SK-N-SH (cell line): ENCODE data around the gene DDI2. TPM values are rescaled to one million over a fixed set of nuclear protein-coding genes. Genes with fewer than 3 reads are reported as not detected.

Experiments
- CTCF ChIA-PET: fragments of 300-600, 350-600 bp; formaldehyde crosslinking; extraction: SDS; loops from one replicate; lab custom pipeline; 2021; lab: Yijun Ruan, JAX
- POLR2A ChIA-PET: fragments of 350-600 bp; sonication (Branson Sonifier 250); formaldehyde crosslinking; extraction: SDS; loops from one replicate; lab custom pipeline; 2020; ENCODE audit warnings: antibody characterized with exemption, inconsistent platforms; lab: Yijun Ruan, JAX
- DNase-seq: peaks from one replicate; pipeline ENCODE4 v3.0.0; 2012
- H2AFZ ChIP-seq: fragments of 200-600 bp; sonication (generic); 2 replicates; pipeline ENCODE4 v1.8.1; 2016; ENCODE audit warnings: antibody characterized with exemption, mild to moderate bottlenecking, low read depth
- H3F3A ChIP-seq: fragments of 200-600 bp; sonication (generic); replicated peaks from 2 replicates; pipeline ENCODE3; 2016; ENCODE audit warnings: antibody characterized with exemption, mild to moderate bottlenecking; ENCODE audit not compliant: insufficient read depth
- H3K27ac ChIP-seq, 2 experiments: fragments of 200-500 bp in 1 of 2; fragments of 200-600 bp in 1 of 2; sonication (Bioruptor generic) in 1 of 2; sonication (generic), shearing (Covaris generic) in 1 of 2; 2 replicates each; pipeline versions ENCODE4 v1.5.1 to v1.6.1; 2014 to 2016; ENCODE audit warnings: low read depth in 2 of 2, inconsistent platforms in 1 of 2, low read length in 1 of 2, mild to moderate bottlenecking in 1 of 2, mixed read lengths in 1 of 2
- H3K27me3 ChIP-seq: fragments of 200-600 bp; sonication (generic), shearing (Covaris generic); 2 replicates; pipeline ENCODE4 v1.6.1; 2016; ENCODE audit warnings: mixed run types; ENCODE audit not compliant: insufficient read depth
- H3K36me3 ChIP-seq, 2 experiments: fragments of 200-500 bp in 1 of 2; fragments of 200-600 bp in 1 of 2; sonication (Bioruptor generic) in 1 of 2; sonication (generic) in 1 of 2; replicated peaks in 1 of 2; 2 replicates each; pipeline versions ENCODE3 to v1.5.1; 2014 to 2016; ENCODE audit warnings: low read length in 1 of 2, mild to moderate bottlenecking in 1 of 2; ENCODE audit not compliant: insufficient read depth in 2 of 2, control insufficient read depth in 1 of 2
- H3K4me1 ChIP-seq, 2 experiments: fragments of 200-500 bp in 1 of 2; fragments of 200-600 bp in 1 of 2; sonication (Bioruptor generic) in 1 of 2; sonication (generic), shearing (Covaris generic) in 1 of 2; 2 replicates each; pipeline versions ENCODE4 v1.5.1 to v1.6.1; 2014 to 2016; ENCODE audit warnings: low read depth in 1 of 2, low read length in 1 of 2, mixed run types in 1 of 2; ENCODE audit not compliant: insufficient read depth in 2 of 2, control insufficient read depth in 1 of 2
- H3K4me2 ChIP-seq: fragments of 200-600 bp; sonication (generic), shearing (Covaris generic); 2 replicates; pipeline ENCODE4 v1.6.1; 2017; ENCODE audit warnings: mixed run types
- H3K4me3 ChIP-seq, 2 experiments: fragments of 200-500 bp in 1 of 2; fragments of 200-600 bp in 1 of 2; sonication (Bioruptor generic) in 1 of 2; sonication (generic), shearing (Covaris generic) in 1 of 2; 2 replicates each; pipeline versions ENCODE4 v1.5.1 to v1.8.1; 2014 to 2016; ENCODE audit warnings: low read depth in 2 of 2, inconsistent platforms in 1 of 2, low read length in 1 of 2, mild to moderate bottlenecking in 1 of 2, mixed read lengths in 1 of 2, moderate library complexity in 1 of 2
- H3K79me2 ChIP-seq: fragments of 200-600 bp; sonication (generic); 2 replicates; pipeline ENCODE4 v1.8.1; 2017; ENCODE audit warnings: mild to moderate bottlenecking; ENCODE audit not compliant: insufficient read depth
- H3K9ac ChIP-seq: fragments of 200-600 bp; sonication (generic); 2 replicates; pipeline ENCODE4 v1.6.1; 2017; ENCODE audit warnings: mixed run types
- H3K9me2 ChIP-seq: fragments of 200-600 bp; sonication (generic); 2 replicates; pipeline ENCODE4 v1.6.1; 2017; ENCODE audit warnings: mixed run types
- H3K9me3 ChIP-seq: fragments of 200-600 bp; sonication (generic); 2 replicates; pipeline ENCODE4 v1.6.1; 2017; ENCODE audit warnings: mixed run types, mild to moderate bottlenecking, moderate library complexity
- H4K20me1 ChIP-seq: fragments of 200-600 bp; sonication (generic); 2 replicates; pipeline ENCODE4 v1.6.1; 2017; ENCODE audit warnings: mild to moderate bottlenecking, mixed run types; ENCODE audit not compliant: insufficient read depth
- CHD2 ChIP-seq: fragments of 150-350 bp; IDR thresholded peaks from 2 replicates; pipeline ENCODE4 v1.6.1; 2018; ENCODE audit warnings: low read length; ENCODE audit not compliant: partially characterized antibody
- EP300 ChIP-seq, 2 experiments: IDR thresholded peaks; 2 replicates each; pipeline versions ENCODE4 v1.4.0 to v1.6.1; 2012; ENCODE audit warnings: borderline replicate concordance in 1 of 2, low read depth in 1 of 2, low read length in 1 of 2
- FOSL2 ChIP-seq: IDR thresholded peaks from 2 replicates; pipeline ENCODE4 v1.4.0; 2012; ENCODE audit warnings: low read depth, mild to moderate bottlenecking, moderate library complexity, borderline replicate concordance
- GABPA ChIP-seq: IDR thresholded peaks from 2 replicates; pipeline ENCODE4 v1.4.0; 2012; ENCODE audit warnings: low read depth, mild to moderate bottlenecking
- IRF3 ChIP-seq: fragments of 150-350 bp; IDR thresholded peaks from 2 replicates; pipeline ENCODE4 v1.6.1; 2016; ENCODE audit warnings: mild to moderate bottlenecking, low read depth, low read length
- MEF2A ChIP-seq: IDR thresholded peaks from 2 replicates; pipeline ENCODE4 v1.4.0; 2012; ENCODE audit warnings: low read depth, borderline replicate concordance
- NFIC ChIP-seq: IDR thresholded peaks from 2 replicates; pipeline ENCODE4 v1.4.0; 2012; ENCODE audit warnings: borderline replicate concordance
- NRF1 ChIP-seq: IDR thresholded peaks from 2 replicates; pipeline ENCODE4 v1.6.1; 2012; ENCODE audit warnings: low read depth, mild to moderate bottlenecking, low read length
- POLR2AphosphoS5 ChIP-seq: IDR thresholded peaks from 2 replicates; pipeline ENCODE4 v1.6.1; 2012; ENCODE audit warnings: low read depth, low read length
- RAD21 ChIP-seq: IDR thresholded peaks from 2 replicates; pipeline ENCODE4 v1.6.1; 2012; ENCODE audit warnings: mild to moderate bottlenecking, low read length
- RFX5 ChIP-seq: IDR thresholded peaks from 2 replicates; pipeline ENCODE4 v1.6.1; 2012; ENCODE audit warnings: mild to moderate bottlenecking, improper control_type of control experiment, low read length
- SIN3A ChIP-seq: IDR thresholded peaks from 2 replicates; pipeline ENCODE4 v1.6.1; 2012; ENCODE audit warnings: low read depth, mild to moderate bottlenecking, low read length, moderate library complexity, borderline replicate concordance
- SMC3 ChIP-seq: IDR thresholded peaks from 2 replicates; pipeline ENCODE4 v1.6.1; 2012; ENCODE audit warnings: low read depth, low read length, improper control_type of control experiment
- TAF1 ChIP-seq: IDR thresholded peaks from 2 replicates; pipeline ENCODE4 v1.6.1; 2012; ENCODE audit warnings: low read depth, mild to moderate bottlenecking, low read length, moderate library complexity, borderline replicate concordance
- TCF12 ChIP-seq: IDR thresholded peaks from 2 replicates; pipeline ENCODE4 v1.4.0; 2012
- USF2 ChIP-seq: fragments of 150-350 bp; IDR thresholded peaks from 2 replicates; pipeline ENCODE4 v1.6.1; 2017; ENCODE audit warnings: antibody characterized with exemption, low read length, low read depth, borderline replicate concordance
- YY1 ChIP-seq: IDR thresholded peaks from 2 replicates; pipeline ENCODE4 v1.4.0; 2012; ENCODE audit warnings: low read depth, mild to moderate bottlenecking
- whole genome bisulfite sequencing: methylation state at CpG from one replicate; pipeline ENCODE4 v1.1.6; 2017; ENCODE audit warnings: low lambda C conversion rate; 5-methylcytosine and 5-hydroxymethylcytosine counted together
- polyA plus RNA-seq, 3 experiments: library from polyadenylated mRNA; depleted of rRNA; stranded (reverse); fragments of >200 nt; gene quantifications; 2 replicates each; pipeline ENCODE4 v1.2.3, GENCODE V29; 2012
- TF ChIP-seq, protein P1 (sequence below): IDR thresholded peaks from 2 replicates; pipeline ENCODE4 v1.4.0; 2012; ENCODE audit warnings: low read depth, borderline replicate concordance

Gene DDI2
- polyA plus RNA-seq, 1 of the 3 experiments (the other 2 are of a cell fraction) = 2.8 TPM

DNA sequence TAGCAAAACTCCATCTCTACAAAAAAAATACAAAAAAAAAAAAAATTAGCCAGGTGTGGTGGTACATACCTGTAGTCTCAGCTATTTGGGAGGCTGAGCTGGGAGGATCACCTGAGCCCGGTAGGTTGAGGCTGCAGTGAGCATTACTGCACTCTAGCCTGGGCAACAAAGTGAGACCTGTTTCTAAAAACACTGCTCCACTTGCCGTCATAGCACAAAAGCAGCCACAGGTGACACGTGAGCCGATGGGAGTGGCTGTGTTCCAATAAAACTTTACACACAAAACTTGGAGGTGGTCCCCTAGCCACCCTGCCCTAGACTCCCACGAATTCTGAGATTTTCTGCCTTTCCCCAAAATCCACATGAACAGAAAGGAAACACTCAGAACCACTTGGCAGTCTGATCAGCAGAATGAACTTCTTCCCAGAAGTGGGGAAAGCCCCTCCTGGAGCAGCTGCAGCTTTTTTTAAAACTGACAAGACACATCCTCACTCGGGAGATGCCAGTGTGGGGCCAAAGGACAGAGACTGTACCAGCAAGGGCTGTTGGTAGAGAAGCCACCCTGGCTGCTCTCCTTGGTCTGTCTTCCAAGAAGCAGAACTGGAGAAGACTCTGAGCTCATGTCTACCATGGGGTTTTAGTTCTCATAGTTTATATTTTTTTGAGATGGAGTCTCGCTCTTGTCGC is 90.1 kb downstream of the DDI2 start:
- Histone ChIP-seq H3K36me3 (no peaks in the 10 kb centered on the region), H3K4me2 (no peak overlapping the region), H3K79me2 (peaks cover 92% of the 10 kb centered on the region), H3K4me1 (peaks cover 0 to 6% of the 10 kb centered on the region in 2 experiments; a peak in 2 of 4 replicates), H3F3A (peaks cover 15% of the 10 kb centered on the region), H3K27ac (no peak overlapping the region), H2AFZ (no peak overlapping the region), H3K4me3 (no peak overlapping the region), H3K27me3 (no peaks in the 10 kb centered on the region), H4K20me1 (peaks cover 12% of the 10 kb centered on the region; the same call in 1 of the 2 replicates), H3K9ac (no peak overlapping the region), H3K9me3 (no peaks in the 10 kb centered on the region), H3K9me2 (no peaks in the 10 kb centered on the region)
- ChIA-PET POLR2A (no interaction called here), CTCF (interaction anchor here (1.4 to 1.5 kb wide), 2 partner anchors 10 to 20 kb away, joined by 3 read pairs; no protein-coding TSS in a partner anchor)
- no peak for DNase-seq
- WGBS = 93% methylated on average over 6 of the region's 8 CpGs
- no peak for TF ChIP-seq FOSL2
- TF ChIP-seq SIN3A = no peak
- no peak for TF ChIP-seq SMC3
- no peak for TF ChIP-seq POLR2AphosphoS5
- TF ChIP-seq, protein P1, sequence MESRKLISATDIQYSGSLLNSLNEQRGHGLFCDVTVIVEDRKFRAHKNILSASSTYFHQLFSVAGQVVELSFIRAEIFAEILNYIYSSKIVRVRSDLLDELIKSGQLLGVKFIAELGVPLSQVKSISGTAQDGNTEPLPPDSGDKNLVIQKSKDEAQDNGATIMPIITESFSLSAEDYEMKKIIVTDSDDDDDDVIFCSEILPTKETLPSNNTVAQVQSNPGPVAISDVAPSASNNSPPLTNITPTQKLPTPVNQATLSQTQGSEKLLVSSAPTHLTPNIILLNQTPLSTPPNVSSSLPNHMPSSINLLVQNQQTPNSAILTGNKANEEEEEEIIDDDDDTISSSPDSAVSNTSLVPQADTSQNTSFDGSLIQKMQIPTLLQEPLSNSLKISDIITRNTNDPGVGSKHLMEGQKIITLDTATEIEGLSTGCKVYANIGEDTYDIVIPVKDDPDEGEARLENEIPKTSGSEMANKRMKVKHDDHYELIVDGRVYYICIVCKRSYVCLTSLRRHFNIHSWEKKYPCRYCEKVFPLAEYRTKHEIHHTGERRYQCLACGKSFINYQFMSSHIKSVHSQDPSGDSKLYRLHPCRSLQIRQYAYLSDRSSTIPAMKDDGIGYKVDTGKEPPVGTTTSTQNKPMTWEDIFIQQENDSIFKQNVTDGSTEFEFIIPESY = no peak
- TF ChIP-seq TCF12 = no peak
- TF ChIP-seq TAF1 = no peak
- no peak for TF ChIP-seq RFX5
- TF ChIP-seq IRF3 = no peak
- no peak for TF ChIP-seq RAD21
- TF ChIP-seq NFIC = no peak
- TF ChIP-seq GABPA = no peak
- no peak for TF ChIP-seq USF2
- no peak for TF ChIP-seq YY1
- TF ChIP-seq EP300 (IDR thresholded peaks at IDR 0.05; ENCODE audit: borderline replicate concordance in 1 of 2, low read depth in 1 of 2, low read length in 1 of 2) = no peak
- no peak for TF ChIP-seq NRF1
- no peak for TF ChIP-seq CHD2
- no peak for TF ChIP-seq MEF2A
